Raji (cell line): ENCODE measurements around the gene CUX1.

Experiments used
- POLR2A ChIP-seq: IDR thresholded peaks from 2 replicates; pipeline ENCODE4 v1.6.1; 2011; ENCODE audit warnings: low read depth, low read length, control low read depth; ENCODE audit not compliant: insufficient read depth

Gene CUX1

GRCh38 chr7:101911800-101912715, 94.6 kb downstream of the CUX1 start:
- no peak for TF ChIP-seq POLR2A

GRCh38 chr7:101912716-101913110, 95.3 kb downstream of the CUX1 start:
- TF ChIP-seq POLR2A, result no peak

- TF ChIP-seq POLR2A, result no peak
Observed at GRCh38 chr7:101913247-101913721, 95.9 kb downstream of the CUX1 start.

- TF ChIP-seq POLR2A, result no peak
Observed at GRCh38 chr7:101913851-101914250, 96.4 kb downstream of the CUX1 start.

- no peak for TF ChIP-seq POLR2A
Observed at GRCh38 chr7:101915000-101915399, 97.6 kb downstream of the CUX1 start.

- no peak for TF ChIP-seq POLR2A
Observed at GRCh38 chr7:101916041-101916800, 98.8 kb downstream of the CUX1 start.

GRCh38 chr7:101916876-101917275, 99.5 kb downstream of the CUX1 start:
- no peak for TF ChIP-seq POLR2A

- no peak for TF ChIP-seq POLR2A
Observed at GRCh38 chr7:101917566-101917965, 100.1 kb downstream of the CUX1 start.

GRCh38 chr7:101918426-101918825, 101.0 kb downstream of the CUX1 start:
- TF ChIP-seq POLR2A, result no peak

- no peak for TF ChIP-seq POLR2A
Observed at GRCh38 chr7:101919363-101920115, 102.1 kb downstream of the CUX1 start.

- no peak for TF ChIP-seq POLR2A
Observed at GRCh38 chr7:101921061-101921460, 103.6 kb downstream of the CUX1 start.

GRCh38 chr7:101922631-101923601, 105.5 kb downstream of the CUX1 start:
- no peak for TF ChIP-seq POLR2A

- TF ChIP-seq POLR2A, result no peak
Observed at GRCh38 chr7:101923602-101923985, 106.2 kb downstream of the CUX1 start.

- no peak for TF ChIP-seq POLR2A
Observed at GRCh38 chr7:101924171-101924570, 106.7 kb downstream of the CUX1 start.
